HepG2 (cell line): ENCODE results near the gene TSEN34. TPM values are rescaled to one million over a fixed set of nuclear protein-coding genes. Genes with fewer than 3 reads are reported as not detected.

ENCODE experiments used
- ATAC-seq: fragments of 200-7000 bp; cut with Tn5 transposase; 3 replicates; pipeline ENCODE4 v1.9.1; 2020; ENCODE audit warnings: mild to moderate bottlenecking, moderate library complexity
- BruUV-seq: library from RNA; stranded (reverse); fragments of 400-500 nt; replicated peaks from 2 replicates; lab custom pipeline; 2021; lab: Mats Ljungman, UMichigan
- CTCF ChIA-PET: fragments of 300-600 bp; formaldehyde crosslinking; extraction: SDS; loops from one replicate; lab custom pipeline; 2021; ENCODE audit warnings: low total read pairs, inconsistent platforms, low intra/inter-chr PET ratio; lab: Yijun Ruan, JAX
- POLR2A ChIA-PET: fragments of 350-600 bp; sonication (Branson Sonifier 250); formaldehyde crosslinking; loops from one replicate; lab custom pipeline; 2020; ENCODE audit warnings: antibody characterized with exemption, inconsistent platforms; lab: Yijun Ruan, JAX
- DNase-seq: peaks from one replicate; pipeline ENCODE4 v3.0.0-alpha.2; 2015; ENCODE audit warnings: low spot score
- FAIRE-seq: peaks from 3 replicates; lab custom pipeline; 2011; peaks lifted over from hg19 to GRCh38; lab: Jason Lieb, UNC
- H2AFZ ChIP-seq: one replicate; pipeline ENCODE4 v1.6.1; 2011; ENCODE audit warnings: low read length, inconsistent platforms
- H3K27ac ChIP-seq: fragments of 300-600 bp; 3 replicates; pipeline ENCODE4 v1.8.0; 2011; ENCODE audit warnings: mixed run types, mild to moderate bottlenecking, mixed read lengths, low read length, inconsistent platforms; ENCODE audit not compliant: insufficient read depth; ENCODE audit errors: extremely low read length
- H3K27me3 ChIP-seq, 2 experiments: fragments of 200-600 bp in 1 of 2; 2 replicates in 1 of 2; 3 replicates in 1 of 2; pipeline versions ENCODE4 v1.6.0 to v1.8.0; 2011; ENCODE audit warnings: low read length in 2 of 2, mild to moderate bottlenecking in 2 of 2, moderate library complexity in 2 of 2, inconsistent platforms in 1 of 2; ENCODE audit not compliant: insufficient read depth in 2 of 2, control insufficient read depth in 1 of 2
- H3K36me3 ChIP-seq, 2 experiments: fragments of 200-600 bp in 1 of 2; replicated peaks in 1 of 2; 2 replicates in 1 of 2; 3 replicates in 1 of 2; pipeline versions ENCODE4 v1.5.1 to v1.8.0; 2011; ENCODE audit warnings: low read length in 2 of 2, inconsistent platforms in 1 of 2; ENCODE audit not compliant: insufficient read depth in 2 of 2, control insufficient read depth in 1 of 2
- H3K4me1 ChIP-seq: 2 replicates; pipeline ENCODE4 v1.5.1; 2012; ENCODE audit warnings: low read length, inconsistent platforms; ENCODE audit not compliant: insufficient read depth
- H3K4me2 ChIP-seq: 2 replicates; pipeline ENCODE4 v1.6.0; 2011; ENCODE audit warnings: low read depth, low read length, inconsistent platforms
- H3K4me3 ChIP-seq, 3 experiments: fragments of 200-600 bp in 1 of 3; sonication (generic), shearing (Covaris generic) in 1 of 3; replicated peaks in 1 of 3; 2 replicates each; pipeline ENCODE4 v1.5.1; 2011 to 2016; ENCODE audit warnings: low read length in 3 of 3, inconsistent platforms in 2 of 3, low read depth in 2 of 3, mild to moderate bottlenecking in 2 of 3, control low read depth in 1 of 3, mixed read lengths in 1 of 3; ENCODE audit not compliant: insufficient read depth in 1 of 3
- H3K79me2 ChIP-seq: one replicate; pipeline ENCODE4 v1.6.1; 2011; ENCODE audit warnings: low read length, inconsistent platforms; ENCODE audit not compliant: insufficient read depth
- H3K9ac ChIP-seq: 2 replicates; pipeline ENCODE4 v1.6.0; 2011; ENCODE audit warnings: mild to moderate bottlenecking, low read depth, low read length, inconsistent platforms; ENCODE audit not compliant: insufficient read depth
- H3K9me3 ChIP-seq: 2 replicates; pipeline ENCODE4 v1.5.1; 2012; ENCODE audit warnings: mild to moderate bottlenecking, low read length
- H4K20me1 ChIP-seq: 2 replicates; pipeline ENCODE4 v1.6.0; 2011; ENCODE audit warnings: inconsistent platforms, mild to moderate bottlenecking, low read length, moderate library complexity; ENCODE audit not compliant: insufficient read depth
- AGO2 ChIP-seq: fragments of 200-400 bp; formaldehyde crosslinking; optimal IDR thresholded peaks from 2 replicates; pipeline ENCODE3; 2017; ENCODE audit warnings: mild to moderate bottlenecking, low read depth, low read length, moderate library complexity
- FOXA1 ChIP-seq, 2 experiments: fragments of 450-650 bp in 1 of 2; sonication (generic) in 1 of 2; formaldehyde crosslinking in 1 of 2; IDR thresholded peaks; 2 replicates each; pipeline versions ENCODE4 v1.4.0 to v1.6.1; 2016 to 2020; ENCODE audit warnings: missing genetic modification reagents in 1 of 2
- GTF2F1 ChIP-seq: fragments of 150-350 bp; IDR thresholded peaks from 2 replicates; pipeline ENCODE4 v1.6.1; 2014; ENCODE audit warnings: low read length
- MTF2 ChIP-seq: sonication (generic); formaldehyde crosslinking; IDR thresholded peaks from 2 replicates; pipeline ENCODE4 v1.5.0; 2020; ENCODE audit warnings: missing genetic modification reagents, borderline replicate concordance
- POLR2A ChIP-seq, 2 experiments: IDR thresholded peaks; 2 replicates each; pipeline ENCODE4 v1.6.1; 2011; ENCODE audit warnings: low read depth in 2 of 2, low read length in 2 of 2, mild to moderate bottlenecking in 1 of 2, moderate library complexity in 1 of 2; ENCODE audit not compliant: insufficient read depth in 1 of 2
- POLR2AphosphoS5 ChIP-seq: IDR thresholded peaks from 2 replicates; pipeline ENCODE4 v1.6.1; 2012; ENCODE audit warnings: low read depth, low read length
- SSRP1 ChIP-seq: IDR thresholded peaks from 2 replicates; pipeline ENCODE4 v1.6.1; 2016; ENCODE audit warnings: control low read depth
- TIGD3 ChIP-seq: sonication (generic); formaldehyde crosslinking; IDR thresholded peaks from 2 replicates; pipeline ENCODE4 v1.5.1; 2020; ENCODE audit warnings: mild to moderate bottlenecking, missing genetic modification reagents, borderline replicate concordance
- ZFYVE20 ChIP-seq: sonication (generic); formaldehyde crosslinking; IDR thresholded peaks from 2 replicates; pipeline ENCODE4 v1.8.0; 2023; ENCODE audit warnings: low read depth, mild to moderate bottlenecking, moderate library complexity, missing genetic modification reagents, borderline replicate concordance
- ZHX1 ChIP-seq: sonication (generic); formaldehyde crosslinking; IDR thresholded peaks from 2 replicates; pipeline ENCODE4 v1.8.1; 2022; ENCODE audit warnings: low read depth, mild to moderate bottlenecking, missing genetic modification reagents
- ZNF292 ChIP-seq: sonication (generic); formaldehyde crosslinking; IDR thresholded peaks from 2 replicates; pipeline ENCODE4 v1.8.1; 2022; ENCODE audit warnings: mild to moderate bottlenecking, low read depth, missing genetic modification reagents, borderline replicate concordance
- ZNF768 ChIP-seq: sonication (generic); formaldehyde crosslinking; IDR thresholded peaks from 2 replicates; pipeline ENCODE4 v1.4.0; 2020; ENCODE audit warnings: missing genetic modification reagents
- WGBS: methylation state at CpG from one replicate; pipeline ENCODE4 v1.1.6; 2017; ENCODE audit warnings: low lambda C conversion rate; 5-methylcytosine and 5-hydroxymethylcytosine counted together
- in situ Hi-C: cut with HindIII; loops from 2 replicates; pipeline ENCODE4 v1.10.0; 2017; ENCODE audit warnings: low pct_unique_long_range_greater_than_20kb; ENCODE audit not compliant: extremely low pct_ligation_motif_present
- intact Hi-C: fragments of 100-400 bp; cut with micrococcal nuclease; formaldehyde crosslinking; loops from one replicate; pipeline ENCODE4 v1.10.0; 2022; ENCODE audit not compliant: unreplicated experiment
- polyA plus RNA-seq, 8 experiments: library from polyadenylated mRNA; depleted of rRNA in 3 of 8; stranded (reverse) in 7 of 8; unstranded in 1 of 8; fragments of >200 nt; fragmentation: Illumina TruSeq in 4 of 8; extraction: Trizol in 4 of 8; gene quantifications; 2 replicates each; pipeline versions ENCODE4 v1.2.1 to v1.2.3, GENCODE V29; 2011 to 2016; ENCODE audit warnings: low read depth in 4 of 8, missing spikeins in 1 of 8, mixed read lengths in 1 of 8; ENCODE audit not compliant: insufficient read depth in 1 of 8
- total RNA-seq, 5 experiments: library from RNA; depleted of rRNA; stranded (reverse); fragments of >200 nt; fragmentation: Illumina TruSeq; extraction: Trizol; gene quantifications; 2 replicates each; pipeline ENCODE4 v1.2.3, GENCODE V29; 2016; ENCODE audit warnings: low read depth in 1 of 5

Gene TSEN34
- total and polyA plus RNA-seq, 2 of the 13 experiments (the other 11 are each of a cell fraction or from before 2014, with no cell fraction given) = 55.1 to 65.4 TPM

- TF ChIP-seq ZHX1 (CRISPR knock-in tag) (no peak), TIGD3 (no peak), ZNF292 (CRISPR knock-in tag) (no peak), MTF2 (CRISPR knock-in tag) (no peak)
Measured at GRCh38 chr19:54155694-54156093, 35.4 kb upstream of the TSEN34 start (continued).

- FAIRE-seq (no peak), ATAC-seq (no peak), DNase-seq (no peak)
- CTCF ChIA-PET = no interaction called here
- Histone ChIP-seq H3K4me1 (peaks cover 13% of the 10 kb centered on the region), H3K4me2 (no peak overlapping the region), H4K20me1 (no peaks in the 10 kb centered on the region), H2AFZ (no peak overlapping the region), H3K9me3 (no peaks in the 10 kb centered on the region), H3K9ac (no peak overlapping the region), H3K27me3 (no peaks in the 10 kb centered on the region; a peak in 1 of 5 replicates), H3K4me3 (no peak overlapping the region), H3K27ac (no peak overlapping the region), H3K79me2 (peaks cover 13% of the 10 kb centered on the region), H3K36me3 (peaks cover 21 to 64% of the 10 kb centered on the region in 2 experiments)
- 97% methylated on average over 10 of the region's 11 CpGs for WGBS
- intact Hi-C loops = no loop called here
- POLR2A ChIA-PET = interaction anchor here (0.9 to 2.1 kb wide), 2 partner anchors 20 to 34 kb away, joined by 3 to 10 read pairs; partner anchors contain the start of genes CNOT3 and TSEN34
- TF ChIP-seq AGO2 (peak; percentile 59), FOXA1 (IDR thresholded peaks at IDR 0.05) (no peak), FOXA1 (CRISPR knock-in tag; IDR thresholded peaks at IDR 0.05) (no peak), ZFYVE20 (no peak), SSRP1 (CRISPR knock-in tag) (no peak), POLR2A (IDR thresholded peaks at IDR 0.05; ENCODE audit: insufficient read depth in 1 of 2, low read depth in 2 of 2, low read length in 2 of 2) (peak in 1 of 2 experiments; percentile 28; a peak in 1 of 4 replicates), GTF2F1 (no peak), POLR2AphosphoS5 (peak; percentile 33; the same call in 1 of the 2 replicates), ZNF768 (CRISPR knock-in tag) (peak; percentile 45; the same call in 1 of the 2 replicates)
- in situ Hi-C loops = no loop called here
- BruUV-seq = no TSS peak
Measured at GRCh38 chr19:54156490-54156889, 34.6 kb upstream of the TSEN34 start.
